Gastrocnemius medialis (tissue), 4 donors: Measurements from ENCODE around the gene IQSEC1. TPM values are rescaled to one million over a fixed set of nuclear protein-coding genes. Genes with fewer than 3 reads are reported as not detected.

Experiments used
- ATAC-seq, 2 donors: fragments of 150-250 bp; one replicate each; pipeline ENCODE4 v1.9.1; 2016
- DNase-seq, 2 donors: peaks; one replicate each; pipeline ENCODE4 v3.0.0-alpha.2; 2019
- H3K27ac ChIP-seq, 4 donors: fragments of 200-600 bp; sonication (generic); 1 replicate in 1 of 4; 2 replicates in 3 of 4; pipeline ENCODE4 v1.5.1; 2016 to 2018; ENCODE audit warnings: mild to moderate bottlenecking in 2 of 4, moderate library complexity in 1 of 4
- H3K27me3 ChIP-seq, 3 donors: fragments of 200-600 bp; sonication (generic) in 2 of 3; 1 replicate in 1 of 3; 2 replicates in 2 of 3; pipeline versions ENCODE4 v1.5.1 to v1.6.0; 2016 to 2019; ENCODE audit warnings: mild to moderate bottlenecking in 1 of 3, moderate library complexity in 1 of 3
- H3K36me3 ChIP-seq, 2 donors: fragments of 200-600 bp; sonication (generic) in 1 of 2; one replicate each; pipeline ENCODE4 v1.5.1; 2017 to 2018
- H3K4me1 ChIP-seq, 2 donors: fragments of 200-600 bp; sonication (generic) in 1 of 2; one replicate each; pipeline ENCODE4 v1.5.1; 2016 to 2017; ENCODE audit warnings: mild to moderate bottlenecking in 2 of 2
- H3K4me3 ChIP-seq, 4 donors: fragments of 200-600 bp; sonication (generic) in 3 of 4; 1 replicate in 1 of 4; 2 replicates in 3 of 4; pipeline ENCODE4 v1.5.1; 2016 to 2019; ENCODE audit warnings: mild to moderate bottlenecking in 2 of 4
- H3K9me3 ChIP-seq, 3 donors: fragments of 200-600 bp; sonication (generic) in 2 of 3; 1 replicate in 1 of 3; 2 replicates in 2 of 3; pipeline ENCODE4 v1.5.1; 2016 to 2019
- POLR2A ChIP-seq, 2 donors: fragments of 450-650 bp; IDR thresholded peaks; one replicate each; pipeline ENCODE4 v1.6.1; 2017; ENCODE audit warnings: antibody characterized with exemption in 2 of 2, mild to moderate bottlenecking in 2 of 2, moderate library complexity in 2 of 2
- in situ Hi-C, 4 donors: fragments of 200-750 bp; cut with MboI; loops; one replicate each; pipeline versions ENCODE4 v1.15.0 to v1.8.0; 2017; ENCODE audit warnings: low sequenced_read_pairs in 4 of 4
- intact Hi-C: fragments of 100-400 bp; cut with DNase I; formaldehyde crosslinking; loops from one replicate; pipeline ENCODE4 v1.15.1; 2023; ENCODE audit warnings: low total_unique reads
- total RNA-seq, 4 donors: library from RNA; depleted of rRNA; stranded (reverse); fragments of >200 nt; gene quantifications; one replicate each; pipeline versions ENCODE4 v1.1.0 to v1.2.3, GENCODE V29; 2016
- TF ChIP-seq, protein P1 (sequence below), 5 experiments: fragments of 450-650 bp in 3 of 5; fragments of 200-600 bp in 2 of 5; sonication (generic) in 2 of 5; IDR thresholded peaks in 4 of 5; conservative IDR thresholded peaks in 1 of 5; 1 replicate in 4 of 5; 2 replicates in 1 of 5; pipeline ENCODE4 v1.5.1; 2016 to 2019; ENCODE audit warnings: antibody characterized with exemption in 5 of 5, mild to moderate bottlenecking in 3 of 5, moderate library complexity in 3 of 5

IQSEC1 gene
- total RNA-seq, 4 donors from 2014 or later, result 15.2 to 31.3 (median 28.0) TPM

GRCh38 chr3:12961697-12962036 is 111.6 kb downstream of the IQSEC1 start:
- TF ChIP-seq, protein P1, sequence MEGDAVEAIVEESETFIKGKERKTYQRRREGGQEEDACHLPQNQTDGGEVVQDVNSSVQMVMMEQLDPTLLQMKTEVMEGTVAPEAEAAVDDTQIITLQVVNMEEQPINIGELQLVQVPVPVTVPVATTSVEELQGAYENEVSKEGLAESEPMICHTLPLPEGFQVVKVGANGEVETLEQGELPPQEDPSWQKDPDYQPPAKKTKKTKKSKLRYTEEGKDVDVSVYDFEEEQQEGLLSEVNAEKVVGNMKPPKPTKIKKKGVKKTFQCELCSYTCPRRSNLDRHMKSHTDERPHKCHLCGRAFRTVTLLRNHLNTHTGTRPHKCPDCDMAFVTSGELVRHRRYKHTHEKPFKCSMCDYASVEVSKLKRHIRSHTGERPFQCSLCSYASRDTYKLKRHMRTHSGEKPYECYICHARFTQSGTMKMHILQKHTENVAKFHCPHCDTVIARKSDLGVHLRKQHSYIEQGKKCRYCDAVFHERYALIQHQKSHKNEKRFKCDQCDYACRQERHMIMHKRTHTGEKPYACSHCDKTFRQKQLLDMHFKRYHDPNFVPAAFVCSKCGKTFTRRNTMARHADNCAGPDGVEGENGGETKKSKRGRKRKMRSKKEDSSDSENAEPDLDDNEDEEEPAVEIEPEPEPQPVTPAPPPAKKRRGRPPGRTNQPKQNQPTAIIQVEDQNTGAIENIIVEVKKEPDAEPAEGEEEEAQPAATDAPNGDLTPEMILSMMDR (IDR thresholded peaks at IDR 0.05 in 4 of 5, conservative IDR thresholded peaks at IDR 0.05 in 1 of 5), result no peak
- no peak for TF ChIP-seq POLR2A (IDR thresholded peaks at IDR 0.05)
- Histone ChIP-seq H3K4me1 (peaks cover 96 to 100% of the 10 kb centered on the region in 2 donors), H3K27ac (peak overlapping the region in 2 of 4 donors; percentile 11 to 28), H3K27me3 (no peaks in the 10 kb centered on the region), H3K9me3 (no peaks in the 10 kb centered on the region), H3K36me3 (no peaks in the 10 kb centered on the region), H3K4me3 (no peak overlapping the region)
- in situ Hi-C loops, result no loop called here
- intact Hi-C loops, result no loop called here
- DNase-seq (no peak), ATAC-seq (no peak)

- Histone ChIP-seq H3K27ac (peak overlapping the region in 1 of 4 donors; percentile 19), H3K36me3 (no peaks in the 10 kb centered on the region), H3K9me3 (no peaks in the 10 kb centered on the region), H3K4me1 (peaks cover 96 to 100% of the 10 kb centered on the region in 2 donors), H3K27me3 (no peaks in the 10 kb centered on the region), H3K4me3 (no peak overlapping the region)
- intact Hi-C loops (no loop called here), in situ Hi-C loops (no loop called here)
- no peak for DNase-seq
- ATAC-seq, result no peak
- no peak for TF ChIP-seq POLR2A (IDR thresholded peaks at IDR 0.05)
- TF ChIP-seq, protein P1 (IDR thresholded peaks at IDR 0.05 in 4 of 5, conservative IDR thresholded peaks at IDR 0.05 in 1 of 5), result no peak
These were observed 112.1 kb downstream of the IQSEC1 start for GRCh38 chr3:12961007-12961696.

- in situ Hi-C loops (no loop called here), intact Hi-C loops (no loop called here)
- Histone ChIP-seq H3K27ac (peak overlapping the region in 2 of 4 donors; percentile 81 to 88), H3K27me3 (no peaks in the 10 kb centered on the region), H3K4me1 (peaks cover 97 to 100% of the 10 kb centered on the region in 2 donors), H3K4me3 (no peak overlapping the region), H3K36me3 (no peaks in the 10 kb centered on the region), H3K9me3 (no peaks in the 10 kb centered on the region)
- DNase-seq, result no peak
- TF ChIP-seq, protein P1 (IDR thresholded peaks at IDR 0.05 in 4 of 5, conservative IDR thresholded peaks at IDR 0.05 in 1 of 5), result no peak
- no peak for TF ChIP-seq POLR2A (IDR thresholded peaks at IDR 0.05)
- no peak for ATAC-seq
These were observed 112.7 kb downstream of the IQSEC1 start for GRCh38 chr3:12960497-12960896.

DNA sequence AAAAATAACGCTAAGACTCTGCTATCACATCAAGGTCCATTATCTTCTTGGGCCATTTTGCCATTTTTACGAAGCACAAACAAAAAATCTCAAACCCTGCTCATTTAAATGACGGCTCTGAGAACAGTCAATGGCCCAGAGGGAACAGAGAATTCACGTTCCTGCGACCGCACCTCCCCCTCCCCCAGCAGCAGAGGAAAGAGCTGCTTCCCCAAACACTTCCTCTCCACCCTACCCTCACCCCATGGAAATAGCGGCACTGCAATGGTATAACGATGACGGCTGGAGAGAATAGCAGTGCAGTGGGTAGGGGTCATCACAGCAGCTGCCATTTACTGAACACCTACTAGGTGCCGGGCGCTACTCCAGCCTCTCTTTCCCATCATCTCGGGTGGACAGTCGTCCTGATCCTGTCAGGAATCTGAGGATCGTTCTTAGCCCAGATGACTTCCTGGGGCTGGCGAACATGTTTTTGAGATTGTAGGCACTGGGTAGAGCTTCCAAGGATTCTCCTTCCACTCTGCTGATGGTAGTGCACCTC is 113.3 kb downstream of the IQSEC1 start:
- Histone ChIP-seq H3K36me3 (no peaks in the 10 kb centered on the region), H3K4me3 (no peak overlapping the region), H3K4me1 (peaks cover 97 to 100% of the 10 kb centered on the region in 2 donors), H3K27ac (peak overlapping the region; percentile 52 to 88 (median 76)), H3K9me3 (no peaks in the 10 kb centered on the region), H3K27me3 (no peaks in the 10 kb centered on the region)
- TF ChIP-seq, protein P1 (IDR thresholded peaks at IDR 0.05 in 4 of 5, conservative IDR thresholded peaks at IDR 0.05 in 1 of 5), result no peak
- no peak for TF ChIP-seq POLR2A (IDR thresholded peaks at IDR 0.05)
- intact Hi-C loops, result no loop called here
- DNase-seq (no peak), ATAC-seq (no peak)
- in situ Hi-C loops, result no loop called here
